ENCODE results near the gene WDR82. TPM values are rescaled to one million over a fixed set of nuclear protein-coding genes. Genes with fewer than 3 reads are reported as not detected.

The WDR82 gene
- total RNA-seq, 4 donors from 2014 or later = 14.6 to 44.9 (median 40.8) TPM

- Histone ChIP-seq H3K4me3 (no peak overlapping the region), H3K9me3 (no peaks in the 10 kb centered on the region), H3K36me3 (no peaks in the 10 kb centered on the region), H3K4me1 (no peaks in the 10 kb centered on the region), H3K27me3 (no peaks in the 10 kb centered on the region), H3K27ac (no peak overlapping the region)
- intact Hi-C loops (cut with DNase I; ENCODE audit: low total_unique reads) = no loop called here
- in situ Hi-C loops (cut with MboI; ENCODE audit: low pct_ligation_motif_present in 1 of 4, low pct_unique_long_range_greater_than_20kb in 1 of 4, low sequenced_read_pairs in 3 of 4) = loop anchor here in 3 of 4 donors (25.0 kb wide), 2 partner anchors 88 to 313 kb away; partner anchors contain the start of genes PPM1M (in 2 of the 3), TLR9 (in 2 of the 3) and TWF2 (in 2 of the 3)
- TF ChIP-seq POLR2AphosphoS5 (IDR thresholded peaks at IDR 0.05) (no peak), CTCF (IDR thresholded peaks at IDR 0.05) (no peak), POLR2A (IDR thresholded peaks at IDR 0.05) (no peak), EP300 (IDR thresholded peaks at IDR 0.05; ENCODE audit: low read depth) (no peak)
- DNase-seq = no peak
Observed at GRCh38 chr3:52325686-52326085, 47.2 kb upstream of the WDR82 start.

GRCh38 chr3:52324676-52325075 lies 46.2 kb upstream of the WDR82 start:
- H3K36me3 ChIP-seq = no peaks in the 10 kb centered on the region
- no peak for DNase-seq
- in situ Hi-C loops (cut with MboI; ENCODE audit: low pct_ligation_motif_present in 1 of 4, low pct_unique_long_range_greater_than_20kb in 1 of 4, low sequenced_read_pairs in 3 of 4) = loop anchor here in 3 of 4 donors (25.0 kb wide), 2 partner anchors 87 to 312 kb away; partner anchors contain the start of genes PPM1M (in 2 of the 3), TLR9 (in 2 of the 3) and TWF2 (in 2 of the 3)
- intact Hi-C loops (cut with DNase I; ENCODE audit: low total_unique reads) = no loop called here
- H3K27me3 ChIP-seq = no peaks in the 10 kb centered on the region
- TF ChIP-seq POLR2A (IDR thresholded peaks at IDR 0.05) = no peak
- TF ChIP-seq CTCF (IDR thresholded peaks at IDR 0.05) = no peak
- TF ChIP-seq EP300 (IDR thresholded peaks at IDR 0.05; ENCODE audit: low read depth) = no peak
- TF ChIP-seq POLR2AphosphoS5 (IDR thresholded peaks at IDR 0.05) = no peak
- H3K9me3 ChIP-seq = no peaks in the 10 kb centered on the region
- H3K4me3 ChIP-seq = no peak overlapping the region
- H3K4me1 ChIP-seq = no peaks in the 10 kb centered on the region
- H3K27ac ChIP-seq = no peak overlapping the region
- WGBS, 2 donors (ENCODE audit: low coverage in 1 of 2) = 95% methylated on average over 9 of the region's 9 CpGs; no CpG with 5 or more reads in 1 of the 2 donors

- Histone ChIP-seq H3K27ac (no peak overlapping the region), H3K36me3 (no peaks in the 10 kb centered on the region), H3K4me3 (no peak overlapping the region), H3K27me3 (no peaks in the 10 kb centered on the region), H3K4me1 (no peaks in the 10 kb centered on the region), H3K9me3 (no peaks in the 10 kb centered on the region)
- TF ChIP-seq POLR2AphosphoS5 (IDR thresholded peaks at IDR 0.05) (no peak), EP300 (IDR thresholded peaks at IDR 0.05; ENCODE audit: low read depth) (no peak), CTCF (IDR thresholded peaks at IDR 0.05) (no peak), POLR2A (IDR thresholded peaks at IDR 0.05) (no peak)
- no peak for DNase-seq
- WGBS, 2 donors (ENCODE audit: low coverage in 1 of 2) = 90% methylated on average over 9 of the region's 11 CpGs; no CpG with 5 or more reads in 1 of the 2 donors
- intact Hi-C loops (cut with DNase I; ENCODE audit: low total_unique reads) = no loop called here
- in situ Hi-C loops (cut with MboI; ENCODE audit: low pct_ligation_motif_present in 1 of 4, low pct_unique_long_range_greater_than_20kb in 1 of 4, low sequenced_read_pairs in 3 of 4) = no loop called here
Observed at GRCh38 chr3:52323526-52324295, 45.3 kb upstream of the WDR82 start.

- no peak for DNase-seq
- Histone ChIP-seq H3K27me3 (no peaks in the 10 kb centered on the region), H3K36me3 (no peaks in the 10 kb centered on the region), H3K4me3 (no peak overlapping the region), H3K4me1 (peaks cover 4 to 8% (median 8%) of the 10 kb centered on the region in 4 donors), H3K9me3 (no peaks in the 10 kb centered on the region), H3K27ac (no peak overlapping the region)
- intact Hi-C loops (cut with DNase I; ENCODE audit: low total_unique reads) (no loop called here), in situ Hi-C loops (cut with MboI; ENCODE audit: low pct_ligation_motif_present in 1 of 4, low pct_unique_long_range_greater_than_20kb in 1 of 4, low sequenced_read_pairs in 3 of 4) (no loop called here)
- no peak for TF ChIP-seq CTCF (IDR thresholded peaks at IDR 0.05)
- TF ChIP-seq POLR2A (IDR thresholded peaks at IDR 0.05) = no peak
- TF ChIP-seq POLR2AphosphoS5 (IDR thresholded peaks at IDR 0.05) = no peak
- no peak for TF ChIP-seq EP300 (IDR thresholded peaks at IDR 0.05; ENCODE audit: low read depth)
- 92% methylated on average over 7 of the region's 7 CpGs; no CpG with 5 or more reads in 1 of the 2 donors for WGBS, 2 donors (ENCODE audit: low coverage in 1 of 2)
Observed at GRCh38 chr3:52322466-52322865, 44.0 kb upstream of the WDR82 start.
